GM19240 (cell line): Measurements from ENCODE around the gene BCKDK.
"Not testable (repeated sequence)": the region's sequence is repeated elsewhere in the genome, so short reads cannot be mapped to it uniquely, and the experiment has no call there.

Experiments used
- DNase-seq: peaks from one replicate; pipeline ENCODE4 v3.0.0; 2011; ENCODE audit warnings: low spot score; ENCODE audit not compliant: insufficient read length

Gene BCKDK

DNA sequence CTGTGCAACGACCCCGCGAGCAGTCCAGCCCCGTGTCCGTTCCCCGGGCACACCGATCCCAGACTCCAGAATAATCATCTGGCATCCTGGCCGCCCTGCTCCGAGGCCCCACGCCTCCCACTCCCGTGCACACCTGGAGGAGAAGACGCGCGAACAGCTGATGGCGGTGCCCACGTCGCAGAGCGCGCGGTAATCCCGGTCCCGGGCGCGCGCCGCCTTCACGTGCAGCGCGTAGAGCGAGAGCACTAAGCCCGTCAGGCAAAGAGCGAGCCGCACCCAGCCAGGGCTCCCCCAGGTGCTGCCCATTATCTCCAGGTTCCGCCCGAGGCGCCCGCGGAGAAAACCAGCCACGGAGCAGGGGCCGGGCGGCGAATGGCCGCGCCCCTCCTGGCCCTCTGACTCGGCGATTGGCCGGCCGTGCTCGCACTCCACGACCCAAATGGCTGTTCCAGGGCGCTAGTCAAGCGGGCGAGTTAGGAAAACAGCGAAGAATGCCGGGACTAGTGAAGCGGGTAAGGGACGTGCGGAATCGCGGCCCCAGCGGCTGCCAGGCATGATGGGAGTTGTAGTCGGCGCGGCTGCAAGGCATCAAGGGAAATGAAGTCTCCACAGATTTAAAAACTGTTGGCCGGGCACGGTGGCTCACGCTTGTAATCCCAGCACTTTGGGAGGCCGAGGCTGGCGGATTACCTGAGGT, 13.6 kb upstream of the BCKDK start, which contains the start of gene VKORC1:
Gene VKORC1, minus strand, starts transcription at position 374 of the 697 bp plus-strand sequence. Its CDS starts 68 bp downstream, at position 306.
- peak; percentile 88 for DNase-seq

DNA sequence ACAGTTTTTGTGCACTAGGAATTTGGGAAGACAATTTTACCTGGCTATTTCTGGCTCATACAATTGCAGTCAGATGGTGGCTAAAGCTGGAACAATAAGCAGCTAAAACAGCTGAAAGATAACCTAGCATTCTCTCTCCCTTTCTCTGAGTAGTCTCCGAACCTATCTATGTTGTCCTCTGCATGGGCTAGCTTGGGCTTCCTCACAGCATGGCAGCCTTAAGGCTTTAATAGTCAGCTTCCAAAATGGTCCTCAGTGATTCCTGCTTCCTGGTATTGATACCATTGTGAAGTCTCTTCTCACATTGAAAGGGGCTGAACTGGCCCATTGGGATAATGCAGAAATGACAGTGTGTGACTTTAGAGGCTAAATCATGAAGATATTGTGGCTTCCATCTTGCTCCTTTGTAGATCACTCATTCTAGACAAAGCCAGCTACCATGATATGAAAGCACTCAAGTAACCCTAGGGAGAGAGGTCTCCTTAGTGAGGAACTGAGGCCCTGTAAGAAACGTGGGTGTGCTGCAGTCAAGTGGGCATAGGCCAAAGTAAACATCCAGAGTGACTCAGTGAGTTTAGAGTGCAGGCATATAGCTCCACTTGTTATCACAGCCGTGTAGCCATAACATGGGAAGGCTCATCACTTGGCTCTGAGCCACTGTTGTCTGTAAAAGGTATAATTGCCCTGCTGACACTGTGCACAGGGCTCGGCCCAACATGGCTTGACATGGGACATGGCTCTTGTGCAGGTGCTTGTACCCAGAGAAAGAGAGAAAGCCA, 8.1 kb upstream of the BCKDK start:
- no peak for DNase-seq

DNA sequence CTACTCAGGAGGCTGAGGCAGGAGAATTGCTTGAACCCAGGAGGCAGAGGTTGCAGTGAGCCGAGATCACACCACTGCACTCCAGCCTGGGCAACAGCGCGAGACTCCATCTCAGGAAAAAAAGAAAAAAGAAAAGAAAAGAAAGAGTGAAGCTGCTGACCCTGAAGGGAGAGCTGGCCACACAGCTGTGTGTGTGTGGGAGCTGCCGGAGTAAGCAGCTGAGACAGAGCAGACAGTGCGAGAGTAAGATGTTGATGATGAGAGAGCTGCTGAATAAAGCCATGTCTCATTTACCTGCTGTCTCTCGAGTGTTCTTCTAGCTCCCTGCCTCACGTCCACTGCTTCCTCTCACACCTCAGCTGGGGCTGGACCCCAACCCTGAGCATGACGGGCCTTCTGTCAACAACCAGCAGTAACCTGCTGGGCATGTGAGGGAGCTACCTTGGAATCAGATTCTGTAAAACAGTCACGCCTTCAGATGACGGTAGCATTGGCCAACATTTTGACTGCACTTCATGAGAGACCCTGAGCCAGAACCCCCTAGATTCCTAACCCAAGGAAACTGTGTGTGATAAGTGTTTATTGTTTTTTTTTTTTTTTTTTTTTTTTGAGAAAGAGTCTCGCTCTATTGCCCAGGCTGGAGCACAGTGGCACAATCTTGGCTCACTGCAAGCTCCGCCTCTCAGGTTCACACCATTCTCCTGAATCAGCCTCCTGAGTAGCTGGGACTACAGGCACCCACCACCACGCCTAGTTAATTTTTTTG, 7.1 kb upstream of the BCKDK start:
- not testable (repeated sequence) for DNase-seq

DNA sequence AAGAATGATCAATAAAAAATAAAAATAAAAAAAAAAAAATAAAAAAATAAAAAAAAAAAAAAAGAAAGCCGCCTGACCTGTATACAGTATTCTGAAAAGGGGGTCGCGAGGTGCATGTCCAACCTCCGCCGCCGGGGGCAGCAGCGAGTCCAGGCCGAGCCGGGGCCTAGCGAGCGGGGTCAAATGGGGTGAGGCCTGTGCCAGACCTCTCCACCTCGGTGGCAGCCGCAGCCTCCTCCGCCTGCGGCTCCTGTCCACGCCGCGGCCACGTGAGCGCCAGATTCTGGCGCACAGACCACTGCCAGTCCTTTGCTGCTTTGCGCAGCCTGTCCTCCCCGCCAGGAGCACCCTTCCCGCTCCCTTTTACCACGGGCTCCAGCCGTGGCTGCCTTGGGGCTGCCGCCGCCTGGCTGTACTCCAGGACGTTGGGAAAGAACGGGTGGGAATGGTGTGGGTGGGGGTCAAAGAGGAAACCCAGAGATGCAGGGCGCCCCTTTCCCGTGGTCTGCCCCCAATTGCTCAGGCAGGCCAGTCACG, 2.4 kb upstream of the BCKDK start:
- peak; percentile 78 for DNase-seq

DNA sequence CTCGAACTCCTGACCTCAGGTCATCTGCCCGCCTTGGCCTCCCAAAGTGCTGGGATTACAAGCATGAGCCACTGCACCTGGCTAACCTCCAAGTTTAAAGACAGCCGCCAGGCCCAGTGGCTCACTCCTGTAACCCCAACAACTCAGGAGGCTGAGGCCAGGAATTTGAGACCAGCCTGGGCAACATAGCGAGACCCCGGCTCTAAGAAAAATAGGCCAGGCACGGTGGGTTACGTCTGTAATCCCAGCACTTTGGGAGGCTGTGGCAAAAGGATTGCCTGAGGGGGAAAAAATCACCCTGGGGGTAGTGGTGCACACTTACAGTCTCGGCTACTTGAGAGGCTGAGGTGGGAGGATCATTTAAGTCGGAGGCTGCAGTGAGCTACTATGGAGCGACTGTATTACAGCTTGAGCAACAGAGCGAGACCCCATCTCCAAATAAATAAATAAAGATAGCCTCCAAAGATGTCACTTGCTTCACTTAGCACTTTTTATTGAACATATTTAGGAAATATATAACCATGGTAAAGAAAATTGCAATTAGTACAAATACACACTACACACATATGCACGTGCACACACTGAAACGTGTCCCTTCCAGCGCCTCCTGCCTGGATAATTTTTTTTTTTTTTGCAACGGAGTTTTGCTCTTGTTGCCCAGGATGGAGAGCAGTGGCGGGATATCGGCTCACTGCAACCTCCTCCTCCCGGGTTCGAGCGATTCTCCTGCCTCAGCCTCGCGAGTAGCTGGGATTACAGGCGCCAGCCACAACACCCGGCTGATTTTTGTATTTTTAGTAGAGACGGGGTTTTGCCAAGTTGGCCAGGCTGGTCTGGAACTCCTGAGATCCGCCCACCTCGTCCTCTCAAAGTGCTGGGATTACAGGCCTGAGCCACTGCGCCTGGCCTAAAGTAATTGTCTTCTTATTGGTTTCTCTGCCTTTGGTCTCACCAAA, 1.4 kb upstream of the BCKDK start:
- DNase-seq = no peak

DNA sequence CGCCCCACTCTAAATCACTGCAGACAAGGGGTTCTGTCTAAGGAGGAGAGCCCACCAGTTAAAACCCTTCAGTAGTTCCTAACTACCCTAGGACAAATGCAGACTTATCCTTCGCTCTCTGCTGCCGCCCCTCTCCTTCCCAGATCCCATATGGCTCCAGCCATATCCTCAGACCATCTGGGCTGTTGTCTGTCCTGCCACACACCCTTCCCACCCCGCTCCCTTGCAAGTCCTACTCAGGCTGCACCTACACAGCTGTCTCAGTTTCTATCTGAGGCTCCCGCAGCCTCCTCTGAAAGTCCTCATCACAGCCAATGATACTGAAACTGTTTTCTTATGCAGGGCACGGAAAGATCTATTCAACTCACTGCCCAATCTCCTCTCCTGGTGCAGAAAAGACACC, 720 bp upstream of the BCKDK start:
- DNase-seq = peak; percentile 77

DNA sequence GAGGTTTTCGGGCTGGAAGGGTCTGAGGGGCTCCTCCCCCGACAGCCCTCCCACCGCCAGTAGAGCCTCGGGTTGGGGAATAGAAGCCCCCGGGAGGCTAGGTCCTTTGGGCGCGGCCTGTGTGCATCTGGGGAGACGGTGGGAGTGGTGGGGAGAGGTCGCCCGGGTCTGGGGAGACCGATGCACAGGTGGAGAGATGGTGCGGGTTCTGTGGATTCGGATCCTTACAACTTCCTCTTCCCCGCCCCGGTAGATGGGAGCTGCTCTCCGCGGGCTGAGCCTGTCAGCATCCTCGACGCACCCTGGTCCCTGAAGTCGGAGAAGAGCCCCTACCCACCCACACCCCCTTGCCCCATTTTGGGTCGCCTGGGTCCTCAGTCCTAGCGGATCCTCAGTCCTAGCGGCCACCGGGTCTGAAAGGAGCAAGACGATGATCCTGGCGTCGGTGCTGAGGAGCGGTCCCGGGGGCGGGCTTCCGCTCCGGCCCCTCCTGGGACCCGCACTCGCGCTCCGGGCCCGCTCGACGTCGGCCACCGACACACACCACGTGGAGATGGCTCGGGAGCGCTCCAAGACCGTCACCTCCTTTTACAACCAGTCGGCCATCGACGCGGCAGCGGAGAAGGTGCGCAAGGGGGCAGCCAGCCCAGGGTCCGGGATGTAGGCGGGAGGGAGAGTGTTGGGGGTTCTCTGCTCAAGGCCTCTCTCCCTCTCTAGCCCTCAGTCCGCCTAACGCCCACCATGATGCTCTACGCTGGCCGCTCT, 790 bp downstream of the BCKDK start:
- DNase-seq = no peak

DNA sequence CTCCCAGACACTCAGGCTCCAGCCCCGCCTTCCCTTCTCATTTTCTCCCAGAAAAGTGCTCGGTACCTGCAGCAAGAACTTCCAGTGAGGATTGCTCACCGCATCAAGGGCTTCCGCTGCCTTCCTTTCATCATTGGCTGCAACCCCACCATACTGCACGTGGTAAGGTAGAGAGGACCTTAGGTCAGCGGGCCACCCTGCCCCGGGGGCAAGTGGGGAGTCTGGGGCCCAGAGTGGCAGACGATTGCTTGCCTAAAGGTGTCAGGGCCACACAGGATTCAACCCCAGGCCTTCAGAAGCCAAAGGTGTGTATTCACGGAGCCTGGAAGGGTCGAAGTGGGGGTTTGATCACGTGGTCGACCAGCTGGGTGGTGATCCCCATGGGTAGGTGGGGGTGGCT, 1.4 kb downstream of the BCKDK start:
- no peak for DNase-seq

DNA sequence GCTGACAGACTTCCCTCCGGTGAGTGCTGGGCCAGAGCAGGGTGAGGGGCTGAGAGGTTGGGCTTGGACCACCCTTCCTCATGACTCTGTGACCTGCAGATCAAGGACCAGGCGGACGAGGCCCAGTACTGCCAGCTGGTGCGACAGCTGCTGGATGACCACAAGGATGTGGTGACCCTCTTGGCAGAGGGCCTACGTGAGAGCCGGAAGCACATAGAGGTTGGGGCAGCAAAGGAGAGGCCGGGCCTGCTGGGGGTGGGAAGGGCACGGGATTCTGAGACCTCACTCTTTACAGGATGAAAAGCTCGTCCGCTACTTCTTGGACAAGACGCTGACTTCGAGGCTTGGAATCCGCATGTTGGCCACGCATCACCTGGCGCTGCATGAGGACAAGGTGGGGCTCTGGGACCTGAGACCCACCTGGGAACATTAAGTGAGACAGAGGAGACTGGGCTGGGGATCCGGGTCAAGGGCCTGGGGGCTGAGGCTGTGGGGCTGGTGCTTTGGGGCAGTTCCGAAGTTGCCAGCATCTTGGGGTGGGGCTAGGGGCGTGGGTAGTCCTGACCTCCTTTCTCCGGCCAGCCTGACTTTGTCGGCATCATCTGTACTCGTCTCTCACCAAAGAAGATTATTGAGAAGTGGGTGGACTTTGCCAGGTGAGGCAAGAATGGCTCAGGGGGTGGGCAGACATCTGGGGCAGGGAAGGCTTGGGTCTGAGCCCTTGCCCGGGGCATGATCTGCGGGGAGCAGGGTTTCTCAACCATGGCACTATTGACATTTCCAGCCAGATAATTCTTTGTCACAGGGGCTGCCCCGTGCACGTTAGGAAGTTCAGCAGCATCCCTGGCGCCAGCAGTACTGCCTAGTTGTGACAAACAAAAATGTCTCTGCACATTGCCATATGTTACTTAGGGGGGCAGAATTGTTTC, 2.2 kb downstream of the BCKDK start:
- DNase-seq = no peak

DNA sequence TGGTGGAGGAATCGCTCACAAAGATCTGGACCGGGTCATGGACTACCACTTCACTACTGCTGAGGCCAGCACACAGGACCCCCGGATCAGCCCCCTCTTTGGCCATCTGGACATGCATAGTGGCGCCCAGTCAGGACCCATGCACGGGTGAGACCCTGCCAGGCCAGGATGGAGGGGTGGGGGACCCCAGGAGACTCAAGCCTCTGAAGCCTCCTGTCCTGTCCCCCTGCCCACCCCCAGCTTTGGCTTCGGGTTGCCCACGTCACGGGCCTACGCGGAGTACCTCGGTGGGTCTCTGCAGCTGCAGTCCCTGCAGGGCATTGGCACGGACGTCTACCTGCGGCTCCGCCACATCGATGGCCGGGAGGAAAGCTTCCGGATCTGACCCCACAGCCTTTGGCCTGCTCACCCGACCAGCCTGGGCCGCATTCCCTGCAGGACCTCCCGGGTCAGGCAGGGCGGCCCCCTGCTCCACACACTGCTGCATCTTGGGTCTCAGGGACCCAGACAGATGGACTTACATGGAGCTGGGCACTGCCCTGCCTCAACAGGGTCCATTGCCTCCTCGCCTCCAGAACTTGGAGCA, 3.8 kb downstream of the BCKDK start:
- DNase-seq = no peak

DNA sequence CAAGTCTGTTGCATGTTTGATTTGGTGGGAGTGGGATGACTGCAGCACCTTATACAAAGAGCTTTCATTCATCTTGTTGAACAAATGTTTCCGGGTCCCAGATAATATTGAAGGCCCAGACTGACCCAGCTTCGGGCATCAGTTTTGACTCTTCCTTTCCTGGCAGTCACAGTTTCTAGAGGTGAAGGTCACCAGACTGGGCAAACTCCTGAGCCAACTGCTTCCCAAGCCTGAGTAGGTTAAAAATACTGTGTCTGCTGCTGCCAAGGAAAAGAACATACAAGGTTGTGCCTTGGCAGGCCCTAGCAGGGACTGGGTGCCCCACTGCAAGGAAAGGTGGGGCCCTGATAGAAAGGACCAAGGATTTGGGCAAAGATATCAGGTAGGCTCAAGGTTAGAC, 4.5 kb downstream of the BCKDK start:
- no peak for DNase-seq

DNA sequence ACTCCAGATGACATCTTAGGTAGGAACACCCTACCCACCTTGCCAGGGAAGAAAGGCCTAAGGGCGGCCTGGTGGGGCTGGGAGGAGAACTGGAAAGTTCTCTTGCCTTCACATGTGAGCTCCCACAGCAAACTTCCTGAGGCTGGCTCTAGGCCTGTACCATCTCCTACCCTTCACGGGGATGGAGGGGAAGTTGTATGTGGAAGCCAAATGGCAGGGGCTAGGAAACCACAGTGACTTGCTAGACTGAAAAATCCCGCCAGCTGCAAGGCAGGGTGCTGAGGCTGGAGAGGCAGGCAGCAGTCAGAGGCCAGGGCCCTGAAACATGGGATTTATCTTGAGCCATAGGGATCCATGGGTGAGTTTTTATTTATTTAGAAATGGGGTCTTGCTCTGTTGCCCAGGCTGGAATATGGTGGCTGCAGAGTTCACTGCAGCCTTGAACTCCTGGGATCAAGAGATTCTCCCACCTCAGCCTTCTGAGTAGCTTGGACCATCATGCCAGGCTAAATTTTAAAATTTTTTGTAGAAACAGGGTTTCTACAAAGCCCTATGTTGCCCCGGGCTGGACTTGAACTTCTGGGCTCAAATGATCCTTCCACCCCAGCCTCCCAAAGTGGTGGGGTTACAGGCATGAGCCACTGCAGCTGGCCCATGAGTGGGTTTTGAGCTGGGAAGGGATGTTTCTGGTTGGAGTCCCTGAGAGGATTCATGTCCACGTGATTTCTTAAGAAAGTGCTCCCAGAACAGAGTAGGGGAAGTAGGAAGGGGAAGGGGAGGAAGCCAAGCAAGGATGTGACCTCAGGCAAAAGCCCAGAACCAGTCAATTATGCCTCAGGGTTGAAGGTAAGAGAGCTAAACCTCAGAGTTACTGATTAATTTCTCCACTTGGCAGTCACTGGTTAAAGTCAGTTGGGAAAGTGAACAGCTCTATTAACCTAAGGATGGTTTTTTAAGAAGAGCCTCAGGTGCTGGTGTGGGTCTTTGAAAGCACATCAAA, 5.2 kb downstream of the BCKDK start:
- DNase-seq = no peak

DNA sequence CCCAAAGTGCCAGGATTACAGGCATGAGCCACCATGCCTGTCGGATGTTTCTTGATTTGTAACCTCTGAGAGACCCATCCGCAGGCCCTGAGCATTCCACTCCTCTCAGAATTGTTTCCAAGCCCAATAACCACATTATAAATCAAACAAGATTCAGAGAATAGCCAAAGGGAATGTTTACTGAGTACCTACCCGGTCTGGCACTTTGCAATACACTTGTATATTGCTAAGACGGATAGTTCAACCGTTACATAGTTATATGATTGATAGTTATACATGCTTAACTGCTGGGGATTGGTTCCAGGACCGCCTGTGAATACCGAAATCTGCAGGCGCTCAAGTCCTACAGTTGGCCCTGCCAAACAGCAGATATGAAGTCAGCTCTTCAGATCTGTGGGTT, 6.3 kb downstream of the BCKDK start:
- no peak for DNase-seq

DNA sequence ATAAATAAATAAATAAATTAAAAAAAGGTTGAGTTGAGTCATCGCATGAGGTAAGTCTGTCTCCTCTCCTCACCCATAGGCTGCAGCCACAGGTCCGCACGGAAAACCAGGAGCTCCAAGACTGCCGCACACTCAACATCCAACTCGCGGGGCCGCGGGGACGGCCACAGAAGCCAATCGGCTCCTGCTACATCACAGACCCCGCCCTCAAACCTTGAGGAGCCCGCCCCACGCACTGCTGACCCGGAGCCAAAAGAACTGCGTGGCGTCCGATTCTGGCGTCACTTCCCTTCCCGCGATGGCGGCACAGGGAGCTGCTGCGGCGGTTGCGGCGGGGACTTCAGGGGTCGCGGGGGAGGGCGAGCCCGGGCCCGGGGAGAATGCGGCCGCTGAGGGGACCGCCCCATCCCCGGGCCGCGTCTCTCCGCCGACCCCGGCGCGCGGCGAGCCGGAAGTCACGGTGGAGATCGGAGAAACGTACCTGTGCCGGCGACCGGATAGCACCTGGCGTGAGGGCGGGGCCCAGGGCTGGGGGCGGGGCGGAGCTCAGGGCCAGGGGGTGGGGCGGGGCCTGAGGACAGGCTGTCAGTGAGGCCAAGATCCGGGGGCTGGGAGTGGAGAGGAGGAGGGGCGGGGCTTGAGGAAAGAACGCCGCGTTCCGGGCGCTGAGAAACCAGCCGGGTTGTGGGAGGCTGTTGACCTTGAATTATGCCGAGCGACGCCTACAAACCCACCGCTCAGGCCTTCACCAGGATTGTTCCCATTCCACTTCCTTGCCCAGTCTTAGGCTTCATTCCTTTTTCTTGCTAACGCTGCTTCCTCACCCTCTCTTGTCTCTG, 9.4 kb downstream of the BCKDK start, which contains the start of gene KAT8:
Gene KAT8, plus strand, starts transcription at position 281 of the 839 bp plus-strand sequence. Its CDS starts 18 bp downstream, at position 299.
- peak; percentile 98 for DNase-seq

DNA sequence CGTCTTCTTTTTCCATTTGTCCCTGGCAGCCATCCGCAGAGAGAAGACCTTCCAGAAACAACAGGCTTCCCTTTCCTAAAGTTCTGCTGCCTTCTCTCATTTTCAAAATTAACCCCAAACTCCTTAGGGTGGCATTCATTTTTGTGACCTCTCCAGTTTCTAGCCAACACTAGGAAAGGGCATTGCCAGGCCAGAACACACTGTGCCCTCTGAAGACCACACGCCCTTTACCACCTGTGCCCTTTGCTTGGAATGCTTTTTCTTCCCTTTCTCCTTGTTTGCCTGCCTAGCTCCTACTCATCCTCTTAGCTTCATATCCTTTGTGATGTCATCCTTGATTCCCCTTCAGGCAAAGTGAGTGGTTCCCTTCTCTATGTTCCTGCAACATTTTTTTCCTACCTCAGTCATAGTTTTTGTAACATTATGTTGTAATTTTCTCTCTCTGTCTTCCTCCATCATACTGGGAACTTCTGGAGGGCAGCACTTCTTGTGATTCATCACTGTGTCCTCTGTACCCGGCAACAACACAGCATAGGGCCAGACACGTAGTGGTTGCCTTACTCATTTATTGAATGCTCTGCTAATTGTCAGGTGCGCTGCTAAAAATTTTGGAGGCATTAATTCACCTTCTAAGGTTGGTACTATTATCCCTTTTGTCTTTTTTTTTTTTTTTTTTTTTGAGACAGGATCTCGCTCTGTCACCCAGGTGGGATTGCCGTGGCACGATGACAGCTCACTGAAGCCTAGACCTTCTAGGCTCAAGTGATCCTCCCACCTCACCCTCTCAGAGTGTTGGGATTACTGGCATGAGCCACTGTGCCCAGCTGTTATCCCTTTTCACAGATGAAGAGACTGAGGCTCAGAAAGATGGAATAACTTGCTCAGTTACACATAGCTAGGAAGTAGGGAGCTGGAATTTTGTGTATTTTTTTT, 10.3 kb downstream of the BCKDK start:
- no peak for DNase-seq
